Omental fat pad (tissue), 4 donors: ENCODE measurements around the gene ZC3H12D. TPM values are rescaled to one million over a fixed set of nuclear protein-coding genes. Genes with fewer than 3 reads are reported as not detected.
"Not testable (repeated sequence)": the region's sequence is repeated elsewhere in the genome, so short reads cannot be mapped to it uniquely, and the experiment has no call there.

ENCODE experiments used
- ATAC-seq: fragments of 150-250 bp; one replicate; pipeline ENCODE4 v1.9.1; 2016; ENCODE audit warnings: mild to moderate bottlenecking, moderate library complexity; ENCODE audit not compliant: low FRiP score
- DNase-seq: peaks from one replicate; pipeline ENCODE4 v3.0.0-alpha.2; 2019; ENCODE audit warnings: low spot score
- total RNA-seq, 4 donors: library from RNA; depleted of rRNA; stranded (reverse); fragments of >200 nt; gene quantifications; one replicate each; pipeline ENCODE4 v1.1.0, GENCODE V29; 2016
- TF ChIP-seq, protein P1 (sequence below), 3 donors: fragments of 450-650 bp; IDR thresholded peaks; one replicate each; pipeline ENCODE4 v1.5.1; 2016 to 2017; ENCODE audit warnings: antibody characterized with exemption in 3 of 3, mild to moderate bottlenecking in 3 of 3, moderate library complexity in 2 of 3

ZC3H12D gene
- total RNA-seq, 4 donors from 2014 or later: 2.0 to 8.9 (median 2.2) TPM

DNA sequence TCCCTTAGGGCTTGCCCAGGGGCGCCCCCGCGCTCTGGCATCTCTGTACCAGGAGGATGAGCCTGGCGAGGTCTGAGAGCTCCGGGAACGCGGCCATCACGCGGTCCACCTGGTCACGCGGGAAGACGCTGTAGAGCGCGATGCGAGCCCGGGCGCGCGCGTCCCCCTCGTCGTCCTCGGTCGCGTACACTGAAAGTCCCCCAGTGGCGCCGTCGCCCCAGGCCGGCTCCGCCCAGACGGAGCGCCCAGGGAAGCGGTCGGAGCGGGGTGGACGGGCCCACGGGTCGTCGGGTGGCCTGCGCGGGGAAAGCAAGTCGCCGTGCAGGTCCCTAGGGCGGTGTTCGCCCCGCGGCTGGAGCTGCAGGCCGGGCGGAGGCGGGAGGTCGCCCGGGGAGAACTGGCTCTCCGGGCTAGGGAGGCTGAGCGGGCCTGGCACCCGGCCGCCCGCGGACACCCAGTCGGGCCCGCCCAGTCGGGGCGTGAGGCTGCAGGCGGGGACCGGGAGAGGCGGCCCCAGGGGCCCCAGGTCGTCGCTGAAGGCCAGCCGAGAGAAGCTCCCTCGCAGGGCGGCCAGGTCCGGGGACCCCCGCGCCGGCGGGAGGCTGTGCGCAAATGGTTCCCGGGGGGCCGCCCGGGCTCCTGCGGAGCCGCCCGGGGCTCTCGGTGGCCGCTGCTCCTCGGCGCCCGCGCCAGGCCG is 34.0 kb downstream of the ZC3H12D start:
- ATAC-seq: peak; percentile 20
- DNase-seq: no peak
- TF ChIP-seq, protein P1, sequence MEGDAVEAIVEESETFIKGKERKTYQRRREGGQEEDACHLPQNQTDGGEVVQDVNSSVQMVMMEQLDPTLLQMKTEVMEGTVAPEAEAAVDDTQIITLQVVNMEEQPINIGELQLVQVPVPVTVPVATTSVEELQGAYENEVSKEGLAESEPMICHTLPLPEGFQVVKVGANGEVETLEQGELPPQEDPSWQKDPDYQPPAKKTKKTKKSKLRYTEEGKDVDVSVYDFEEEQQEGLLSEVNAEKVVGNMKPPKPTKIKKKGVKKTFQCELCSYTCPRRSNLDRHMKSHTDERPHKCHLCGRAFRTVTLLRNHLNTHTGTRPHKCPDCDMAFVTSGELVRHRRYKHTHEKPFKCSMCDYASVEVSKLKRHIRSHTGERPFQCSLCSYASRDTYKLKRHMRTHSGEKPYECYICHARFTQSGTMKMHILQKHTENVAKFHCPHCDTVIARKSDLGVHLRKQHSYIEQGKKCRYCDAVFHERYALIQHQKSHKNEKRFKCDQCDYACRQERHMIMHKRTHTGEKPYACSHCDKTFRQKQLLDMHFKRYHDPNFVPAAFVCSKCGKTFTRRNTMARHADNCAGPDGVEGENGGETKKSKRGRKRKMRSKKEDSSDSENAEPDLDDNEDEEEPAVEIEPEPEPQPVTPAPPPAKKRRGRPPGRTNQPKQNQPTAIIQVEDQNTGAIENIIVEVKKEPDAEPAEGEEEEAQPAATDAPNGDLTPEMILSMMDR (IDR thresholded peaks at IDR 0.05): no peak

DNA sequence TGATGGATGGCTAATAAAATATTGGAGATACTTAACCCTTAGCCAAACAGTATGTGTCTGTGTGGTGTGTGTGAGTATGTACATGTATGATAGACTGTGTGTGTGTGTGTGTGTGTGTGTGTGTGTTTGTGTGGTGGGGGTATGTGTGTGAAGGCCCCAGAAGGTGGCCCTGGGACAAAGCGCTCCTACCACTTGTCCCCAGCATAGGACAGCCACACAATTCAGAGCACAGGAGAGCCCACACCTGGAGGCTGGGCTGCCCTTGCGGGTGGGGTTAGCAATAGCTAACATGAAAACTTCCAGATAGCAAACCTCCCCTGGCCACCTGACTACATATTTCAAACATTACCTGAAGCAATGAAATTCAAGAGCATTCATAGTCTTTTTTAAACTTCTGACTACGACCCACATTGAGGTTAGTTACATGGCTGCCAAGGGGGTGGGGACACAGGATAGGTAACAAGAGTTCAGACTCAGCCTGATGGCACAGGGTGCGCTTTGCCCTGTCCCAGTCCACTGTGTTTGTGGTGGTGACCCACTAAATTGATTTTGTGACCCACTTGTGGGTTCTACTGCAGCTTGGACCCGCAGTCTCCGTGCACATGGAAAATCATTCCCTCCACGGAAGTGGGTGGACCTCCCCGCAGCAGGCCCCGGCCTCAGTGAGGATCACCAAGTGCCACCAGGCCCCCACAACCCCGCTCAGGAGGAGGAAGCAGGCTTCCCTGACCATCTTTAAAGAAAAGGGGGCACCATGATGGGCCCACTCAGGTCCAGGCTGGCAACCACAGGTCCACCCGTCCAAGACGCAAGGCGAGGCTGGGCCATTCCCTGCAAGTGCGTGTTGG is 34.8 kb downstream of the ZC3H12D start:
- ATAC-seq (no peak), DNase-seq (no peak)
- TF ChIP-seq, protein P1 (IDR thresholded peaks at IDR 0.05): no peak

DNA sequence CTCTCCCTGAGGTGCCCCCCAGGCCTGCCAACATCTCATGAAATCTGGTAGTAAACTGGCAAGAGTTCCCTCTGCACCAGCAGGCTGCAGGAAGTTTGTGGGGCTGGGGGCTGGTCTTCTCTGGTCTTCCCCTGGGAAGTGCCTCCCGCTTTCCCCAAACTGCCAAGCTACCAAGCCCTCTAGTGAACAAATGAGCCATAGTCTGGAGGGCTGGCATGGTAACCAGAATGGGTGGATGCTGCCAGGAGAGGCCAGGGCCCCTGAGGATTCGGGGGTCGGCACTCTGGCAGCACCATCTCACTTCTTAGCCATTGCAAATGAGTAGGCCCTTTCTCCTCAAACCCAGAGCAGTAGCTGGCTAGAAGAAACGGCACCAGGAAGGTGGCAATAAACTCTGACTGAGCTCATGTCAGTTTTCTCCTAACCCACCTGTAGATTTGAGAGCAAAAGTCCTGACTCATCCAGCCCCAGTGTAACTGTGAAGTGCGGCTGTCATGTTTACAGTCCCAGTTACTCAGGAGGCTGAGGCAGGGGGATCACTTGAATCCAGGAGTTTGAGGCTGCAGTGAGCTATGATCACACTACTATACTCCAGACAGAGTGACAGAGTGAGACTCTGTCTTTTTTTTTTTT is 35.9 kb downstream of the ZC3H12D start:
- ATAC-seq: no peak
- TF ChIP-seq, protein P1 (IDR thresholded peaks at IDR 0.05): no peak
- no peak for DNase-seq

DNA sequence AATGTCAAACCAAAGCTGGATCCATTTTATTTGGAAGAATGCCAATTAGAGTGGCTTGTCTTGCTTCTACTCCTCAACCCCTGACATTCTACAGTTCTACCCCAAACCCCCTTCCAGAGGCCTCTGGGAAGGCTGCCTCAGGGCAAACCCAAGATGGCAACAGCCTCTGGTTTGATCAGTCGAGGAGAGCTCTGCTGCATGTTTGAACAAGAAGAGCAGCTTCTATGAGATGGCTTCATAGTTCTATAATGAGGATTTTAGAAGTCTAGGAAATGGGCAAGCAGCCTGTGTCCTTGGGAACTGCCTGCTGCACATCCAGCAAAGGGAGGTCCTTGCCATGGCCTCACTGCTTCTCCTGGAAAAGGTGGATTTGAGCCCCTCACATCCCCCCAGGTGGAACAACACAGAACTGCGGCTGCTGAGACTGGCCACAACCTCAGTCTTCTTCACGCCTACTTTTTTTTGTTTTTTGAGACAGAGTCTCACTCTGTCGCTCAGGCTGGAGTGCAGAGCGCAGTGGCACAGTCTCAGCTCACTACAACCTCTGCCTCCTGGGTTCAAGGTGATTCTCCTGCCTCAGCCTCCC is 37.9 kb downstream of the ZC3H12D start:
- ATAC-seq (no peak), DNase-seq (no peak)
- TF ChIP-seq, protein P1 (IDR thresholded peaks at IDR 0.05): no peak

DNA sequence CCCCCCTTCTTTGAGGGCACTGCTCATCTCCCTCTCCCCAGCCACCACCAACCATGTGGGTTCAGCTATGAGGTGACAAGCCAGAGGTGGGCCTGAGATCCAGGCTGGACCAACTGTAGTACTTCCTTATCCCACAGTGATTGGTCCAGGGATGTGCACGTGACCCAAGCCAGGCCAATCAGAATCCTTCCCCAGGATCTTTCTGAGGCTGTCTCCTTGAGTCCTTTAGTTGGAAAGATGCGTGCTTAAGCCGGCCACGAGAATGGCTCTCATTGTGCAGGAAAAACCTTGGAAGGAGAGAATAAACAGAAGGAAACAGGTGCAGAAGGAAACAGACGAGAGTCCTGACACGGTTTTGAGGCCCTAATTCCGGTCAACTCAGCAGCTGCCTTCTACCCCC is 39.2 kb downstream of the ZC3H12D start:
- DNase-seq (no peak), ATAC-seq (no peak)
- TF ChIP-seq, protein P1 (IDR thresholded peaks at IDR 0.05): no peak

DNA sequence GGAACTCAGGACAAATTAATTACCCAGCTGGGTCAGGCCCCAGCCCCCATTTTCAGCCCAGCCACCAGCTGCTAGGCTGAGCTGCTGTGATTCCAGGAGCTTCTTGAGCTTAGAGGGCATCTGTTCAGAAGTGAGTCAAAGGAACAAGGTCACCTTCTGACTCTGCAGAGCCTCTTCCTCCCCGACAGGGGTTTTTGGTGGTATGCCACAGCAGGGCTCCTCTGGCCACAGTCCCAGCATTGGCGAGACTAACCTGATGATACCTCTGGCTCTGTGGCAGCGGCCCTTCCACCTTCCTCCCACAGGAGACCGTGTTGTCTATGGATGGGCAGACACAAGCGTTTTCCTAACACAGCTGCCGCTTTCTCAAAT is 39.7 kb downstream of the ZC3H12D start:
- DNase-seq: no peak
- TF ChIP-seq, protein P1 (IDR thresholded peaks at IDR 0.05): no peak
- no peak for ATAC-seq

DNA sequence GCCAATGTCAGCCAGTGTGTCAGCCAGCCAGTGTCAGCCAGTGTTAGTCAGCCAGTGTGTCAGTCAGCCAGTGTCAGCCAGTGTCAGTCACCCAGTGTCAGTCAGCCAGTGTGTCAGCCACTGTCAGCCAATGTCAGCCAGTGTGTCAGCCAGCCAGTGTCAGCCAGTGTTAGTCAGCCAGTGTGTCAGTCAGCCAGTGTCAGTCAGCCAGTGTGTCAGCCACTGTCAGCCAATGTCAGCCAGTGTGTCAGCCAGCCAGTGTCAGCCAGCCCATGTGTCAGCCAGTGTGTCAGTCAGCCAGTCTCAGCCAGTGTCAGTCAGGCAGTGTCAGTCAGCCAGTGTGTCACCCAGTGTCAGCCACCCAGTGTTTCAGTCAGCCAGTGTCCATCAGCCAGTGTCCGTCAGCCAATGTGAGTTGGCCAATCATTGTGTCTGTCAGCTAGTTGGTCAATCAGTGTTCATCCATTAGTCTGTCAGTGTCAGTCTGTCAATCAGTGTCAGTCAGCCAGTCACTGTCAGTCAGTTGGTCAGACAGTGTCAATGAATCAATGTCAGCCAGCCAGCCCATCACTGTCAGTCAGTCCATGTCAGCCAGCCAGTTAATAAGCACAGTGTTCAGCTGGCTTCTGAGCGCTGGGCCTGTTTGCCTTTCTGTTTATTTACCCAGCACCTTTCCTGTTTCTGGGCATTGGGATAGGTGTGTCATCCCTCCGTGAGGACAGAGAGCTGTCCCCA is 40.3 kb downstream of the ZC3H12D start:
- not testable (repeated sequence) for DNase-seq, ATAC-seq
